Measurements from ENCODE around the gene CNTNAP1. TPM values are rescaled to one million over a fixed set of nuclear protein-coding genes. Genes with fewer than 3 reads are reported as not detected.
A peak's percentile ranks its signal among the peaks of the same experiment; 100 is the strongest.

Gene CNTNAP1
- total RNA-seq, 1 experiment from 2014 or later = 7.7 TPM

DNA sequence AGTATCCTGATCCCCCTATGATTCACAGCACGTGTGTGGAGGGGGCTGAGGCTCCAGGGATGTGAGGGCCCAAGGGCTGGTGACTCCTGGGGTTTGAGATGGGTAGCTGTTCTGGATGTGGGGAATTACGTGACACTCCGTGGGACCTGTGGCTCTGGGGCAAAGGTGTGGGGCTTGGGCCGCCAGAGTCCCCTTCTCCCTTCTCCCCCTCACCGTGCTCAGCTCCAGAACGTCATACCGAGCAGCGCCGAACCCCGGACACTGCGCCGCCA lies 12.7 kb upstream of the CNTNAP1 start:
- no peaks in the 10 kb centered on the region for H3K9me3 Mint-ChIP-seq
- no peak overlapping the region for H3T11ph ChIP-seq (ENCODE audit: low read length)

More for the DNA sequence above, 12.7 kb upstream of the CNTNAP1 start:
- Histone ChIP-seq H2AK5ac (ENCODE audit: insufficient read length, low read length) (no peak overlapping the region), H4K5ac (ENCODE audit: insufficient read length, low read depth, low read length) (no peak overlapping the region), H2BK15ac (ENCODE audit: low read depth, low read length) (no peak overlapping the region), H3K23me2 (ENCODE audit: insufficient read length, low read depth, low read length, poor library complexity, severe bottlenecking) (peaks cover 13% of the 10 kb centered on the region), H3K4me1 (ENCODE audit: insufficient read depth, low read length) (peaks cover 3% of the 10 kb centered on the region; the same call in 1 of the 2 replicates), H3K27ac (ENCODE audit: insufficient read length, low read depth, low read length) (no peak overlapping the region), H2BK20ac (ENCODE audit: low read depth, low read length, poor library complexity, severe bottlenecking) (no peak overlapping the region), H4K20me1 (ENCODE audit: control insufficient read depth, insufficient read depth, insufficient read length) (no peaks in the 10 kb centered on the region), H3K56ac (ENCODE audit: insufficient read length, low read depth, low read length) (no peak overlapping the region), H2AFZ (ENCODE audit: low read length) (no peak overlapping the region), H3K23ac (ENCODE audit: insufficient read length, low read depth, low read length) (no peak overlapping the region), H3K79me1 (ENCODE audit: insufficient read depth, low read depth, low read length, poor library complexity, severe bottlenecking) (no peaks in the 10 kb centered on the region), H3K27me3 (ENCODE audit: insufficient read depth, low read length) (no peaks in the 10 kb centered on the region), H2BK12ac (ENCODE audit: insufficient read length, low read depth, low read length) (no peak overlapping the region), H4K91ac (ENCODE audit: insufficient read length, low read depth, low read length) (no peak overlapping the region), H3K9me3 (ENCODE audit: control insufficient read depth, low read depth, low read length) (no peaks in the 10 kb centered on the region), H3K9ac (ENCODE audit: extremely low read depth, insufficient read length, low read length) (no peak overlapping the region), H3K14ac (ENCODE audit: insufficient read depth, low read length) (peak overlapping the region; percentile 61; the same call in 1 of the 2 replicates), H3K79me2 (ENCODE audit: insufficient read depth, low read length) (no peaks in the 10 kb centered on the region), H4K8ac (replicated peaks; ENCODE audit: insufficient read length, low read depth, low read length) (no peak overlapping the region), H2BK5ac (ENCODE audit: insufficient read length, low read length) (no peak overlapping the region), H3K4ac (ENCODE audit: low read depth, low read length) (no peak overlapping the region), H3K18ac (ENCODE audit: insufficient read length, low read depth, low read length) (peak overlapping the region; percentile 27), H2BK120ac (ENCODE audit: low read depth, low read length, poor library complexity, severe bottlenecking) (no peak overlapping the region), H3K4me2 (ENCODE audit: insufficient read depth, insufficient read length, low read length) (peak overlapping the region; percentile 36)
- no peak for TF ChIP-seq CTCF (conservative IDR thresholded peaks at IDR 0.05)
- peaks cover 26 to 60% (median 50%) of the 10 kb centered on the region in 3 experiments for H3K36me3 Mint-ChIP-seq (ENCODE audit: insufficient read depth in 1 of 3, low read depth in 3 of 3)
- no peak for DNase-seq
- peak overlapping the region; percentile 55; a peak in 4 of 5 replicates for H3K4me3 Mint-ChIP-seq
- WGBS (ENCODE audit: extremely low coverage, insufficient read length, low lambda C conversion rate) = no CpG with 5 or more reads among the region's 12 CpGs
- H3K27ac Mint-ChIP-seq = peak overlapping the region in 1 of 3 experiments; percentile 9; a peak in 1 of 7 replicates
- peaks cover 26 to 39% of the 10 kb centered on the region in 2 experiments for H3K4me1 Mint-ChIP-seq
- H3K27me3 Mint-ChIP-seq (ENCODE audit: low read depth) = peaks cover 3% of the 10 kb centered on the region; the same call in 1 of the 2 replicates

Data from H9 (cell line).